VCaP (cell line): ENCODE measurements around the gene MEF2C.

ENCODE experiments used
- H3K27ac ChIP-seq: fragments of 450-650 bp; 2 replicates; pipeline ENCODE4 v1.5.1; 2017
- CTCF ChIP-seq: fragments of 450-650 bp; conservative IDR thresholded peaks from 2 replicates; pipeline ENCODE4 v1.5.1; 2017; ENCODE audit warnings: mild to moderate bottlenecking, moderate library complexity

Gene MEF2C

DNA sequence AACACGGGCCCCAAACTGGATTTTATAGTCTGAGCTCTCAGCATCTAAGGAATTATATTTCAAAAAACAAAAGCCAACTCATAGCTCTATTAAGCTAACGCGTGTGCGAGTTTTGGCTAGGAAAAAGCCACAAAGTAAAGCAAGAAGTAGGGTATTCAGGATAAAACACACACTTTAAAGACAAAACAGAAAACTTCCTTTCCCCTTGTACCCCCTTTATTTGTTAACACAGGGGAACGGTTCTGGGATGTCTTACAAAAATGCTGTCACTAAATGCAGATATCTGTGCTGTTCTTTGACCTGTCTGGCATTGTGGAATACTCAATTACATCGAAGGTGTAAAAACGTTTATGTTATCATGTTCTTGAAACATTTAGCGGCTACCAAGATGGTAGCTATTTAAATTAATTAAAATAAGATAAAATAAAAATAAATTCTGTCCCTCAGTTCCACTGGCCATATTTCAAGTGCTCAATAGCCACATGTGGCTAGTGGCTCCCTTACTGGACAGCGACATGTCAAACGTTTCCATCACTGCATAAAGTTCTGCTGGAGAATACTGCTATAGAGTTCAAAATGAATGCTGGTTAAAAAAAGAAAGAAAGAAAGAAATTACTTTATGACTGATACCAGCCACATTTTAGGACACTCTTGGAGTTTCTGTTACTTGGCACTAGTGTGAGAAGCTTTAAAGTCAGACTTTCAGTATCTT lies 7.2 kb upstream of the MEF2C start:
- no peak overlapping the region for H3K27ac ChIP-seq
- TF ChIP-seq CTCF, result no peak

DNA sequence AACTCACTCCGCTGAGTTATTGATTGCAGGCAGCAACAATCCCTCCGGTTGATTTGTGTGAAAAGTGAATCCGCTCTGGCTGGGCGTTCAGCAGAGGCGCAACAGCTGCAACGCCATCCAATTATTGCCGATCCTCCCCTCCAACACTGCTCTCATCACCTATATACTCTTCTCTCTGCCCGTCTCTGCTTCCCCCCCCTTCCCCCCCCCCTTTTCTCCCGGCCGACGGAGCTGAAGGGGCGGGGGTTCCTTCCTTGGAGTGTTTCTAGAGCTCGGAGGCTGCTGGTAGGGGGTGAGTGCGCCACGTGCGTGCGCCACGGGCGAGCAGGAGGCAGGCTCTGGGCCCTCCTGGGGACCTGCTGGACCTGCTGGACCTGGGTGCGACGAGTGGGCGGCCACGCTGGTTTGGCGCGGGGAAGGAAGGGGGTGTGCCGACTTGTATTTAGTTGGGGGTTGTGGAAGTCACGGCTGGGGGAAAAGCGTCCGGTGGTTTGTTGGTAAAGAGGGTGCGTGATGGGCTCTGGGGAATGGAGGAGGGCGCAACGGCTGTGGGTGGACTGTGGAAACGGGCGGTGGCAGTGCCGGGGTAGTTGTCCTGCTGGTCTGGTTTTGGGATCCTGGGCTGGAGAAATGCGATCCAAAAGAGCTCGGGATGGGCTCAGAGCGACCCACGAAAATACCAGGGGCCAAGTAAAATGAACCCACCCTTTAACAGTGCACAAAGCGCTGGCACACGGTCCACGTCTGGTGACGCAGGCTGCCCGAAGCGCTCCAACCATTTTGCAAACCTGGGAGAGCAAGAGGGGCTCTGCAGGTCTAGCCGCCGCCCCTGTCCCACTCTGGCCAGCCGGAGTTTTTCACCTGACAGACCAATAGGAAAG lies 6.4 kb upstream of the MEF2C start:
- TF ChIP-seq CTCF, result no peak
- no peak overlapping the region for H3K27ac ChIP-seq

GRCh38 chr5:88888848-88889188 lies 5.8 kb upstream of the MEF2C start:
- no peak overlapping the region for H3K27ac ChIP-seq
- no peak for TF ChIP-seq CTCF

- TF ChIP-seq CTCF, result no peak
- no peak overlapping the region for H3K27ac ChIP-seq
These were observed 5.3 kb upstream of the MEF2C start for GRCh38 chr5:88888291-88888690.

DNA sequence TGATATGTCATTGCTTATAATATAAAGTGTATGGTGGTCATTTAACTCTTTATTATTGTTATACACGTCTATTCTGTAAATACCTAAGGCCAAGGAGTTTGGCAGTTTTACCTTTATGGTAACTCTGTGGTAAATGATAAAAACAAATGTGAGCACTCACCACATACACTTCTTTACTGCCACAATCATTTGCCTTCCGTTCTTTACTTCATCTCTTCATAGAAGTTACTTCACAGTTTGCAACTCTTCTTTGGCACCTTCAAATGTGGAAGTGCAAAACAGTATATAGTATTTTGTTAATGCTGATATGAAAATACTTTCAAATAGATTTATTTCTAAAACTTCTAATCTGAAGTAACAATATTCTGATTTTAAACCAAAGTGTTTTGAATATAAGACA lies 4.4 kb upstream of the MEF2C start:
- TF ChIP-seq CTCF, result no peak
- H3K27ac ChIP-seq, result no peak overlapping the region

DNA sequence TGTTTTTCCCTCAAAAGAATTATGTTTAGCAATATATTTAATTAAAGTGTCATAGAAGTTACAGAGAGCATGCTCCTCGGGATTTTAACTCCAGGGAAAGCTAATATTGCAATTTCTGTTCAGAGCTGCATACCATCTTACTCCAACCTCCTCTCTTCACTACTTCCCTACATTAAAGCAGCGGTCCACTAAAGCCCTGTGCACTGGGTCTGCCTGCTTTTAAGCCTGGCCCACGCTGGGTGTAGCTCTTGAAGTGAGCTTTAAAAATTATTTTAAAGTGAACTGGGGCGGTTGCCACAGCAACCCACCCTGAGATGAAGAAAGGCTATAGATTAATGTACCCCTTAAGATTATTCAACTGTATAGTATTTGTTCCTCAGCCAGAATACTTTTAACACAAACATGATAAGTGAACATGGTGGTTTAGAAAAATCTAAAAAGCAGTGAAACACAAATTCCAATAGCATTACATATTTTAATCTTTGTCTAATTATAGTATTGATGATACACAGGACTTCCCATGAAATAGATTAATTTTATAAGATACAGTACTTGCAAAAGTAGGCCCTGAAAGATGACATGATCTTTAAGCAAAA lies 3.9 kb upstream of the MEF2C start:
- H3K27ac ChIP-seq, result no peak overlapping the region
- TF ChIP-seq CTCF, result no peak

- TF ChIP-seq CTCF, result no peak
These were observed 3.3 kb upstream of the MEF2C start for GRCh38 chr5:88886252-88886651.

More at GRCh38 chr5:88886252-88886651, 3.3 kb upstream of the MEF2C start:
- no peak overlapping the region for H3K27ac ChIP-seq
